WTC11 (cell line): Measurements from ENCODE around the gene POLR2E. TPM values are rescaled to one million over a fixed set of nuclear protein-coding genes. Genes with fewer than 3 reads are reported as not detected.

ENCODE experiments used
- ATAC-seq: fragments of 200-7000 bp; cut with Tn5 transposase; 2 replicates; pipeline ENCODE4 v1.10.0; 2021; ENCODE audit warnings: mild to moderate bottlenecking, moderate library complexity
- CTCF ChIA-PET: fragments of 300-600 bp; sonication (Branson Sonifier 250); formaldehyde crosslinking; loops from one replicate; lab custom pipeline; 2021; ENCODE audit warnings: antibody characterized with exemption; lab: Charles Lee
- POLR2A ChIA-PET: fragments of 350-600 bp; sonication (Branson Sonifier 250); formaldehyde crosslinking; loops from one replicate; lab custom pipeline; 2021; ENCODE audit warnings: antibody characterized with exemption; lab: Charles Lee
- DNase-seq: peaks from one replicate; pipeline ENCODE4 v3.0.0; 2021; ENCODE audit warnings: low spot score
- H3K27ac Mint-ChIP-seq: 2 replicates; pipeline ENCODE4 v1.8.0; 2021; ENCODE audit warnings: mixed read lengths
- H3K27me3 Mint-ChIP-seq: 2 replicates; pipeline ENCODE4 v1.8.0; 2021; ENCODE audit warnings: low read depth, mild to moderate bottlenecking, moderate library complexity, mixed read lengths
- H3K36me3 Mint-ChIP-seq: 2 replicates; pipeline ENCODE4 v1.8.0; 2021; ENCODE audit warnings: mixed read lengths
- H3K4me1 Mint-ChIP-seq: 2 replicates; pipeline ENCODE4 v1.8.0; 2022; ENCODE audit warnings: mixed read lengths
- H3K4me3 Mint-ChIP-seq: 2 replicates; pipeline ENCODE4 v1.8.0; 2021; ENCODE audit warnings: mild to moderate bottlenecking, moderate library complexity, mixed read lengths
- H3K9me3 Mint-ChIP-seq: 2 replicates; pipeline ENCODE4 v1.8.0; 2021; ENCODE audit warnings: mixed read lengths
- ATF1 ChIP-seq: sonication (generic); formaldehyde crosslinking; IDR thresholded peaks from 2 replicates; pipeline ENCODE4 v1.8.1; 2023; ENCODE audit warnings: mild to moderate bottlenecking, moderate library complexity, missing genetic modification reagents
- CREM ChIP-seq: sonication (generic); formaldehyde crosslinking; IDR thresholded peaks from 2 replicates; pipeline ENCODE4 v1.8.1; 2022; ENCODE audit warnings: mild to moderate bottlenecking, missing genetic modification reagents, moderate library complexity
- E2F5 ChIP-seq: sonication (generic); formaldehyde crosslinking; IDR thresholded peaks from 2 replicates; pipeline ENCODE4 v1.8.1; 2022; ENCODE audit warnings: mild to moderate bottlenecking, moderate library complexity, missing genetic modification reagents
- ELF4 ChIP-seq: sonication (generic); formaldehyde crosslinking; IDR thresholded peaks from 2 replicates; pipeline ENCODE4 v1.8.1; 2022; ENCODE audit warnings: low read depth, mild to moderate bottlenecking, moderate library complexity, missing genetic modification reagents
- ESRRA ChIP-seq: sonication (generic); formaldehyde crosslinking; IDR thresholded peaks from 2 replicates; pipeline ENCODE4 v1.8.1; 2022; ENCODE audit warnings: mild to moderate bottlenecking, missing genetic modification reagents, borderline replicate concordance
- HMGA2 ChIP-seq: fragments of 250-450 bp; sonication (Bioruptor Pico); IDR thresholded peaks from 2 replicates; pipeline ENCODE4 v1.4.0; 2021; ENCODE audit warnings: mild to moderate bottlenecking, moderate library complexity
- IRF1 ChIP-seq: sonication (generic); formaldehyde crosslinking; IDR thresholded peaks from 2 replicates; pipeline ENCODE4 v1.8.0; 2023; ENCODE audit warnings: missing genetic modification reagents
- NR1H2 ChIP-seq: sonication (generic); formaldehyde crosslinking; IDR thresholded peaks from 2 replicates; pipeline ENCODE4 v1.9.0; 2021; ENCODE audit warnings: mild to moderate bottlenecking, moderate library complexity, missing genetic modification reagents
- NR2C2 ChIP-seq: sonication (generic); formaldehyde crosslinking; IDR thresholded peaks from 2 replicates; pipeline ENCODE4 v1.8.0; 2022; ENCODE audit warnings: mild to moderate bottlenecking, missing genetic modification reagents
- OVOL2 ChIP-seq: fragments of 250-450 bp; sonication (Bioruptor Pico); IDR thresholded peaks from 2 replicates; pipeline ENCODE4 v1.9.0; 2021; ENCODE audit warnings: mild to moderate bottlenecking, borderline replicate concordance
- PRRX2 ChIP-seq: fragments of 250-450 bp; sonication (Bioruptor Pico); IDR thresholded peaks from 2 replicates; pipeline ENCODE4 v1.8.0; 2021; ENCODE audit warnings: mild to moderate bottlenecking
- RORB ChIP-seq: fragments of 250-450 bp; sonication (Bioruptor Pico); IDR thresholded peaks from 2 replicates; pipeline ENCODE4 v1.9.0; 2021; ENCODE audit warnings: mild to moderate bottlenecking
- SMAD4 ChIP-seq: sonication (generic); formaldehyde crosslinking; IDR thresholded peaks from 2 replicates; pipeline ENCODE4 v1.8.0; 2022; ENCODE audit warnings: mild to moderate bottlenecking, missing genetic modification reagents
- TEAD1 ChIP-seq: sonication (generic); formaldehyde crosslinking; IDR thresholded peaks from 2 replicates; pipeline ENCODE4 v1.8.0; 2022; ENCODE audit warnings: mild to moderate bottlenecking, missing genetic modification reagents
- USF2 ChIP-seq: sonication (generic); formaldehyde crosslinking; IDR thresholded peaks from 2 replicates; pipeline ENCODE4 v1.8.1; 2023; ENCODE audit warnings: mild to moderate bottlenecking, missing genetic modification reagents, moderate library complexity
- ZNF219 ChIP-seq: sonication (generic); formaldehyde crosslinking; IDR thresholded peaks from 2 replicates; pipeline ENCODE4 v1.8.0; 2023; ENCODE audit warnings: missing genetic modification reagents, mild to moderate bottlenecking, borderline replicate concordance
- ZNF232 ChIP-seq: sonication (generic); formaldehyde crosslinking; IDR thresholded peaks from 2 replicates; pipeline ENCODE4 v1.8.0; 2022; ENCODE audit warnings: mild to moderate bottlenecking, missing genetic modification reagents
- ZNF317 ChIP-seq: sonication (generic); formaldehyde crosslinking; IDR thresholded peaks from 2 replicates; pipeline ENCODE4 v1.8.1; 2023; ENCODE audit warnings: low read depth, mild to moderate bottlenecking, moderate library complexity, missing genetic modification reagents, borderline replicate concordance
- ZNF532 ChIP-seq: fragments of 250-450 bp; sonication (Bioruptor Pico); IDR thresholded peaks from 2 replicates; pipeline ENCODE4 v1.9.0; 2021; ENCODE audit warnings: mild to moderate bottlenecking, borderline replicate concordance
- total RNA-seq: library from RNA; stranded (reverse); gene quantifications from 3 replicates; pipeline ENCODE4 v1.2.3, GENCODE V29; 2021
- TF ChIP-seq, protein P1 (sequence below): sonication (generic); formaldehyde crosslinking; IDR thresholded peaks from 2 replicates; pipeline ENCODE4 v1.8.1; 2022; ENCODE audit warnings: mild to moderate bottlenecking, missing genetic modification reagents, moderate library complexity, borderline replicate concordance
- TF ChIP-seq, protein P2 (sequence below): sonication (generic); formaldehyde crosslinking; conservative IDR thresholded peaks from 2 replicates; pipeline ENCODE4 v1.8.1; 2022; ENCODE audit warnings: mild to moderate bottlenecking, missing genetic modification reagents

Gene POLR2E
- total RNA-seq, 1 experiment from 2014 or later = 275 TPM

- H3K9me3 Mint-ChIP-seq = no peaks in the 10 kb centered on the region
- DNase-seq (no peak), ATAC-seq (no peak)
- peaks cover 3% of the 10 kb centered on the region for H3K27me3 Mint-ChIP-seq
- ChIA-PET CTCF (interaction anchor here (1.1 to 1.6 kb wide), 2 partner anchors 11 to 12 kb away, joined by 8 to 12 read pairs; partner anchors contain the start of gene ARHGAP45), POLR2A (interaction anchor here (0.6 kb wide), 2 partner anchors 13 to 23 kb away, joined by 3 to 4 read pairs; no protein-coding TSS in a partner anchor)
- peaks cover under 1% of the 10 kb centered on the region for H3K4me1 Mint-ChIP-seq
- H3K36me3 Mint-ChIP-seq = peaks cover 9% of the 10 kb centered on the region
- no peak overlapping the region for H3K27ac Mint-ChIP-seq
- TF ChIP-seq ESRRA = no peak
- TF ChIP-seq, protein P1, sequence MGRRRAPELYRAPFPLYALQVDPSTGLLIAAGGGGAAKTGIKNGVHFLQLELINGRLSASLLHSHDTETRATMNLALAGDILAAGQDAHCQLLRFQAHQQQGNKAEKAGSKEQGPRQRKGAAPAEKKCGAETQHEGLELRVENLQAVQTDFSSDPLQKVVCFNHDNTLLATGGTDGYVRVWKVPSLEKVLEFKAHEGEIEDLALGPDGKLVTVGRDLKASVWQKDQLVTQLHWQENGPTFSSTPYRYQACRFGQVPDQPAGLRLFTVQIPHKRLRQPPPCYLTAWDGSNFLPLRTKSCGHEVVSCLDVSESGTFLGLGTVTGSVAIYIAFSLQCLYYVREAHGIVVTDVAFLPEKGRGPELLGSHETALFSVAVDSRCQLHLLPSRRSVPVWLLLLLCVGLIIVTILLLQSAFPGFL = no peak
- TF ChIP-seq ZNF317 (CRISPR knock-in tag) = no peak
- no peak for TF ChIP-seq ELF4
- TF ChIP-seq USF2 = no peak
- no peak for TF ChIP-seq CREM (CRISPR knock-in tag)
- no peak for TF ChIP-seq HMGA2 (CRISPR knock-in tag)
- TF ChIP-seq ZNF232 (CRISPR knock-in tag) = no peak
- no peak for TF ChIP-seq SMAD4
- no peak for TF ChIP-seq NR2C2 (CRISPR knock-in tag)
- TF ChIP-seq E2F5 (CRISPR knock-in tag) = no peak
- H3K4me3 Mint-ChIP-seq = no peak overlapping the region
These were observed 18.2 kb downstream of the POLR2E start for GRCh38 chr19:1076951-1077350.

DNA sequence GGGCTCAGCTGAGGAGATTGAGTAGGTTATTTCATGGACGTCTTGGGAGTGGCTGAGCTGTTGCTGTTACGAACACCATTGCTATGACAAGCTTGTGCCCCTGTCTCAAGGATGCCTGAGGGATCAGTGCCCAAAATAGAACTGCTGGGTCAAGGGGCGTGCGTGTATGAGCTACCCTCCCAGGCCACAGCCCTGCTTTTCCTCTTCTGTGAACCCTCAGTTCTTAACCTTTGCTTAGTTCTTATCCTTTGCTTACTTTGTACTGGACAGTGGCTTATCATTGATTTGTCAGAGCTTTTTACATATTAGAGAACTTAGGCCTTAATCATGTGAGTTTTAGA lies 19.2 kb downstream of the POLR2E start:
- ChIA-PET POLR2A (interaction anchor here (1.1 kb wide), 1 partner anchor 11 kb away, joined by 3 read pairs; no protein-coding TSS in a partner anchor), CTCF (interaction anchor here (1.1 to 1.6 kb wide), 2 partner anchors 10 to 11 kb away, joined by 8 to 12 read pairs; partner anchors contain the start of gene ARHGAP45)
- no peak for ATAC-seq

DNA sequence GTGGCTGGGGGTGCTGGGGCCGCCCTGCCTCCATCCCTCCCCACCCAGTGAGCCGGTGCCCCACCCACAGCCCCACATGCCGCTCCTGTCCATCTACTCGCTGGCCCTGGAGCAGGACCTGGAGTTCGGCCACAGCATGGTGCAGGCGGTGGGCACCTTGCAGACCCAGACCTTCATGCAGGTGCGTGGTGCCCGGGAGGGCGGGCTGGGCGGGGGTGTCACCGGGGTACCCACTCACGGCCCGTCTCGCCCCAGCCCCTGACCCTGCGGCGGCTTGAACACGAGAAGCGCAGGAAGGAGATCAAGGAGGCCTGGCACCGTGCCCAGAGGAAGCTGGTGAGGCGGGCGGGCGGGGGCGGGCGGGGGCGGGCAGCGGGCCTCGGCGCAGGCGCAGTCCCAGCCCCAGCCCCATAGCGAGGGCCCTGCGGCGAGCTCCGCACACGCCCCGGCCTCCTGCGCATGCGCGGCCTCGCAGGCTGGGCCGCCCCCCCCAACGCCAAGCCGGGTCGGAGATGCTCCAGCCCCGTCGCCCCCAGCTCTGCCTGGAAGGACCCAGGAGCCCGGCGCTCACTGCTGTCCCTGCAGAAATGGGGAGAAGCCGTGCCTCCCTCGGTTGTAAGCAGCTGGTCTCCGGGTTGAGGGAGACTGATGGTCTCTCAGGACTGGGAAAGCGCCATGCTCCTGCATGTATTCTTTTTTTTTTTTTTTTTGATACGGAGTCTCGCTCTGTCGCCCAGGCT lies 20.5 kb downstream of the POLR2E start:
- ChIA-PET POLR2A (interaction anchor here (0.5 to 1.1 kb wide), 3 partner anchors 10 to 315 kb away, joined by 3 to 4 read pairs (median 3); no protein-coding TSS in a partner anchor), CTCF (interaction anchor here (1.4 to 1.6 kb wide), 2 partner anchors 10 to 170 kb away, joined by 4 to 6 read pairs; no protein-coding TSS in a partner anchor)
- ATAC-seq (no peak), DNase-seq (no peak)
- no peak overlapping the region for H3K27ac Mint-ChIP-seq
- H3K9me3 Mint-ChIP-seq = no peaks in the 10 kb centered on the region
- H3K27me3 Mint-ChIP-seq = peaks cover 12% of the 10 kb centered on the region
- H3K36me3 Mint-ChIP-seq = peaks cover 9% of the 10 kb centered on the region
- no peak overlapping the region for H3K4me3 Mint-ChIP-seq
- peaks cover 2% of the 10 kb centered on the region for H3K4me1 Mint-ChIP-seq
- TF ChIP-seq RORB (CRISPR knock-in tag) (no peak), ATF1 (CRISPR knock-in tag) (no peak), ZNF219 (CRISPR knock-in tag) (no peak), NR1H2 (no peak), PRRX2 (CRISPR knock-in tag) (no peak), IRF1 (CRISPR knock-in tag) (no peak), E2F5 (CRISPR knock-in tag) (no peak), ZNF532 (CRISPR knock-in tag) (no peak)

More for the DNA sequence above, 19.2 kb downstream of the POLR2E start:
- Mint-ChIP-seq H3K27me3 (peaks cover 4% of the 10 kb centered on the region), H3K27ac (no peak overlapping the region), H3K9me3 (no peaks in the 10 kb centered on the region), H3K4me1 (peaks cover 2% of the 10 kb centered on the region), H3K4me3 (no peak overlapping the region), H3K36me3 (peaks cover 9% of the 10 kb centered on the region)
- TF ChIP-seq HMGA2 (CRISPR knock-in tag) (no peak), TEAD1 (CRISPR knock-in tag) (no peak), RORB (CRISPR knock-in tag) (no peak), OVOL2 (no peak)
- TF ChIP-seq, protein P2, sequence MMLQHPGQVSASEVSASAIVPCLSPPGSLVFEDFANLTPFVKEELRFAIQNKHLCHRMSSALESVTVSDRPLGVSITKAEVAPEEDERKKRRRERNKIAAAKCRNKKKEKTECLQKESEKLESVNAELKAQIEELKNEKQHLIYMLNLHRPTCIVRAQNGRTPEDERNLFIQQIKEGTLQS (CRISPR knock-in tag) = no peak
- DNase-seq = no peak
